AML-193 (cell line): Measurements from ENCODE around the gene JMJD8.

Experiments
- DNase-seq, 2 experiments: peaks; one replicate each; lab custom pipeline; 2025; lab: John Stamatoyannopoulos, UW

JMJD8 gene

GRCh38 chr16:721765-722540 lies 37.8 kb upstream of the JMJD8 start:
- no peak for DNase-seq

GRCh38 chr16:720990-721764 lies 37.0 kb upstream of the JMJD8 start, which contains the start of gene ANTKMT:
ANTKMT (plus strand) TSS chr16:721146; CDS start chr16:721275, 129 bp downstream.
- DNase-seq = peak; percentile 73 to 82

GRCh38 chr16:720447-720989 lies 36.4 kb upstream of the JMJD8 start:
- DNase-seq = peak; percentile 29 to 39

- no peak for DNase-seq
Measured at GRCh38 chr16:719815-720446, 35.8 kb upstream of the JMJD8 start.

GRCh38 chr16:718922-719321 lies 34.8 kb upstream of the JMJD8 start:
- DNase-seq = no peak

- DNase-seq = no peak
Measured at GRCh38 chr16:718389-718788, 34.3 kb upstream of the JMJD8 start.

- DNase-seq = no peak
Measured at GRCh38 chr16:717450-718245, 33.5 kb upstream of the JMJD8 start.

- no peak for DNase-seq
Measured at GRCh38 chr16:716768-717325, 32.7 kb upstream of the JMJD8 start.

GRCh38 chr16:716200-716568 lies 32.0 kb upstream of the JMJD8 start:
- DNase-seq = no peak

- DNase-seq = no peak
Measured at GRCh38 chr16:715477-716199, 31.5 kb upstream of the JMJD8 start.

- DNase-seq = peak; percentile 73 to 74
Measured at GRCh38 chr16:714558-715476, 30.7 kb upstream of the JMJD8 start, which contains the start of gene METRN. METRN (plus strand) TSS chr16:715118; CDS start chr16:715290, 172 bp downstream.

- DNase-seq = no peak
Measured at GRCh38 chr16:714079-714478, 29.9 kb upstream of the JMJD8 start.

- peak in 1 of 2 experiments; percentile 18 for DNase-seq
Measured at GRCh38 chr16:712740-713250, 28.7 kb upstream of the JMJD8 start.

- peak; percentile 35 to 49 for DNase-seq
Measured at GRCh38 chr16:711548-712320, 27.6 kb upstream of the JMJD8 start.

- no peak for DNase-seq
Measured at GRCh38 chr16:711084-711483, 26.9 kb upstream of the JMJD8 start.

- DNase-seq = no peak
Measured at GRCh38 chr16:710500-711075, 26.5 kb upstream of the JMJD8 start.

GRCh38 chr16:709566-710499 lies 25.7 kb upstream of the JMJD8 start:
- no peak for DNase-seq
